ENCODE measurements around the gene C21orf58. TPM values are rescaled to one million over a fixed set of nuclear protein-coding genes. Genes with fewer than 3 reads are reported as not detected.

Gene C21orf58
- polyA plus RNA-seq, 3 donors, result 0.15 to 0.73 (median 0.21) TPM

- Mint-ChIP-seq H3K4me1 (peaks cover 41% of the 10 kb centered on the region), H3K9me3 (peaks cover 0 to 4% (median 0%) of the 10 kb centered on the region in 7 donors), H3K36me3 (peaks cover 14 to 31% of the 10 kb centered on the region in 2 donors), H3K27ac (peak overlapping the region in 6 of 7 donors; percentile 96 to 99 (median 99)), H3K4me3 (peak overlapping the region; percentile 95 to 96), H3K27me3 (ENCODE audit: low read depth in 3 of 3) (peaks cover 0 to 2% (median 0%) of the 10 kb centered on the region in 3 donors)
- DNase-seq, result peak; percentile 74 to 86 (median 75)
- peaks cover 42 to 47% of the 10 kb centered on the region in 2 donors for H3K4me1 ChIP-seq (ENCODE audit: control insufficient read depth in 1 of 2, insufficient read depth in 2 of 2, low read length in 2 of 2)
- peaks cover 5 to 23% of the 10 kb centered on the region in 2 donors for H3K36me3 ChIP-seq (replicated peaks in 1 of 2; ENCODE audit: control insufficient read depth in 1 of 2, insufficient read depth in 2 of 2, low read length in 2 of 2)
- H3K79me2 ChIP-seq (ENCODE audit: insufficient read depth, low read length), result peaks cover 80% of the 10 kb centered on the region
- peak; percentile 29 for TF ChIP-seq CTCF (IDR thresholded peaks at IDR 0.05)
- H3K27me3 ChIP-seq (ENCODE audit: control insufficient read depth in 2 of 2, insufficient read depth in 2 of 2, low read length in 2 of 2), result no peaks in the 10 kb centered on the region
- under 1% methylated on average over 85 of the region's 98 CpGs for WGBS (ENCODE audit: insufficient coverage)
- H3K27ac ChIP-seq (ENCODE audit: low read depth in 1 of 2, low read length in 2 of 2), result peak overlapping the region; percentile 94
- peak overlapping the region; percentile 97 for H3K9ac ChIP-seq (ENCODE audit: insufficient read depth, low read length, poor library complexity, severe bottlenecking)
- H3K4me3 ChIP-seq (replicated peaks in 1 of 3; ENCODE audit: low read depth in 2 of 3, low read length in 3 of 3), result peak overlapping the region; percentile 83 to 100 (median 96)
- intact Hi-C loops (cut with micrococcal nuclease), result loop anchor here (1.0 to 10.0 kb wide), 7 partner anchors 37 to 140 kb away; partner anchors contain the start of genes YBEY (in 2 of the 2), DIP2A (in 1 of the 2), LSS (in 1 of the 2) and MCM3AP (in 1 of the 2)
- H4K20me1 ChIP-seq (ENCODE audit: insufficient read depth, low read length), result peaks cover 3% of the 10 kb centered on the region
- no peaks in the 10 kb centered on the region for H3K9me3 ChIP-seq (replicated peaks in 1 of 2; ENCODE audit: control insufficient read depth in 1 of 2, insufficient read depth in 1 of 2, low read length in 2 of 2)
- H2AFZ ChIP-seq (ENCODE audit: insufficient read depth, low read depth, low read length, poor library complexity, severe bottlenecking), result peak overlapping the region; percentile 97
- peak overlapping the region; percentile 90 for H3K4me2 ChIP-seq (replicated peaks; ENCODE audit: extremely low read depth, low read length, poor library complexity, severe bottlenecking)
Measured at GRCh38 chr21:46324390-46325072, 861 bp upstream of the C21orf58 start.

GRCh38 chr21:46323227-46323709 is 402 bp downstream of the C21orf58 start:
- peaks cover 3% of the 10 kb centered on the region for H4K20me1 ChIP-seq (ENCODE audit: insufficient read depth, low read length)

More at GRCh38 chr21:46323227-46323709, 402 bp downstream of the C21orf58 start:
- Histone ChIP-seq H3K79me2 (ENCODE audit: insufficient read depth, low read length) (peaks cover 82% of the 10 kb centered on the region), H3K27ac (ENCODE audit: low read depth in 1 of 2, low read length in 2 of 2) (peak overlapping the region in 1 of 2 donors; percentile 47), H3K4me3 (replicated peaks in 1 of 3; ENCODE audit: low read depth in 2 of 3, low read length in 3 of 3) (peak overlapping the region; percentile 82 to 100 (median 96)), H2AFZ (ENCODE audit: insufficient read depth, low read depth, low read length, poor library complexity, severe bottlenecking) (peak overlapping the region; percentile 97), H3K27me3 (ENCODE audit: control insufficient read depth in 2 of 2, insufficient read depth in 2 of 2, low read length in 2 of 2) (no peaks in the 10 kb centered on the region), H3K36me3 (replicated peaks in 1 of 2; ENCODE audit: control insufficient read depth in 1 of 2, insufficient read depth in 2 of 2, low read length in 2 of 2) (peaks cover 0 to 11% of the 10 kb centered on the region in 2 donors), H3K4me1 (ENCODE audit: control insufficient read depth in 1 of 2, insufficient read depth in 2 of 2, low read length in 2 of 2) (peaks cover 43 to 47% of the 10 kb centered on the region in 2 donors), H3K9ac (ENCODE audit: insufficient read depth, low read length, poor library complexity, severe bottlenecking) (peak overlapping the region; percentile 67), H3K4me2 (replicated peaks; ENCODE audit: extremely low read depth, low read length, poor library complexity, severe bottlenecking) (peak overlapping the region; percentile 90), H3K9me3 (replicated peaks in 1 of 2; ENCODE audit: control insufficient read depth in 1 of 2, insufficient read depth in 1 of 2, low read length in 2 of 2) (no peaks in the 10 kb centered on the region)
- no peak for DNase-seq
- 0% methylated on average over 28 of the region's 34 CpGs for WGBS (ENCODE audit: insufficient coverage)
- TF ChIP-seq CTCF (IDR thresholded peaks at IDR 0.05), result no peak
- peak overlapping the region; percentile 94 to 95 for H3K4me3 Mint-ChIP-seq
- H3K27me3 Mint-ChIP-seq (ENCODE audit: low read depth in 3 of 3), result peaks cover 0 to 3% (median 0%) of the 10 kb centered on the region in 3 donors
- H3K36me3 Mint-ChIP-seq, result peaks cover 10 to 18% of the 10 kb centered on the region in 2 donors
- H3K27ac Mint-ChIP-seq, result peak overlapping the region; percentile 37 to 81 (median 61)
- intact Hi-C loops (cut with micrococcal nuclease), result loop anchor here (5.0 to 10.0 kb wide), 5 partner anchors 36 to 138 kb away; partner anchors contain the start of genes DIP2A (in 1 of the 2), LSS (in 1 of the 2), MCM3AP (in 1 of the 2) and SPATC1L (in 1 of the 2)
- peaks cover 0 to 4% (median 0%) of the 10 kb centered on the region in 7 donors for H3K9me3 Mint-ChIP-seq
- peaks cover 47% of the 10 kb centered on the region for H3K4me1 Mint-ChIP-seq
